Occipital lobe (tissue), 2 donors: ENCODE measurements around the gene ARHGAP20. TPM values are rescaled to one million over a fixed set of nuclear protein-coding genes. Genes with fewer than 3 reads are reported as not detected.

ENCODE experiments used
- DNase-seq: peaks from one replicate; lab custom pipeline; 2025; lab: John Stamatoyannopoulos, UW
- total RNA-seq: library from RNA; depleted of rRNA; stranded (reverse); fragments of >200 nt; gene quantifications from one replicate; pipeline ENCODE4 v1.2.3, GENCODE V29; 2014

The ARHGAP20 gene
- total RNA-seq, 1 donor from 2014 or later = 66.6 TPM

- DNase-seq = no peak
Observed at GRCh38 chr11:110614031-110614430, 98.2 kb downstream of the ARHGAP20 start.

GRCh38 chr11:110613197-110613918, 98.9 kb downstream of the ARHGAP20 start:
- DNase-seq = no peak

GRCh38 chr11:110606415-110606814, 105.8 kb downstream of the ARHGAP20 start:
- no peak for DNase-seq

GRCh38 chr11:110601936-110602335, 110.3 kb downstream of the ARHGAP20 start:
- no peak for DNase-seq

- no peak for DNase-seq
Observed at GRCh38 chr11:110600322-110600721, 111.9 kb downstream of the ARHGAP20 start.

GRCh38 chr11:110599207-110599606, 113.0 kb downstream of the ARHGAP20 start:
- no peak for DNase-seq

- DNase-seq = no peak
Observed at GRCh38 chr11:110598725-110599124, 113.5 kb downstream of the ARHGAP20 start.

- no peak for DNase-seq
Observed at GRCh38 chr11:110587972-110588371, 124.3 kb downstream of the ARHGAP20 start.

GRCh38 chr11:110587129-110587528, 125.1 kb downstream of the ARHGAP20 start:
- DNase-seq = no peak

GRCh38 chr11:110584150-110584549, 128.1 kb downstream of the ARHGAP20 start:
- DNase-seq = no peak

GRCh38 chr11:110582728-110583432, 129.4 kb downstream of the ARHGAP20 start:
- DNase-seq = no peak

- no peak for DNase-seq
Observed at GRCh38 chr11:110580571-110580970, 131.7 kb downstream of the ARHGAP20 start.

GRCh38 chr11:110573411-110573810, 138.8 kb downstream of the ARHGAP20 start:
- DNase-seq = no peak

- no peak for DNase-seq
Observed at GRCh38 chr11:110571081-110571720, 141.0 kb downstream of the ARHGAP20 start.

- no peak for DNase-seq
Observed at GRCh38 chr11:110566577-110566976, 145.7 kb downstream of the ARHGAP20 start.

GRCh38 chr11:110565357-110566336, 146.6 kb downstream of the ARHGAP20 start:
- DNase-seq = no peak

GRCh38 chr11:110564676-110565356, 147.4 kb downstream of the ARHGAP20 start:
- no peak for DNase-seq

GRCh38 chr11:110544779-110545178, 167.5 kb downstream of the ARHGAP20 start:
- DNase-seq = no peak

GRCh38 chr11:110538154-110538553, 174.1 kb downstream of the ARHGAP20 start:
- no peak for DNase-seq

- no peak for DNase-seq
Observed at GRCh38 chr11:110530900-110531741, 181.1 kb downstream of the ARHGAP20 start.
